ENCODE results near the gene RNF152.

The RNF152 gene

DNA sequence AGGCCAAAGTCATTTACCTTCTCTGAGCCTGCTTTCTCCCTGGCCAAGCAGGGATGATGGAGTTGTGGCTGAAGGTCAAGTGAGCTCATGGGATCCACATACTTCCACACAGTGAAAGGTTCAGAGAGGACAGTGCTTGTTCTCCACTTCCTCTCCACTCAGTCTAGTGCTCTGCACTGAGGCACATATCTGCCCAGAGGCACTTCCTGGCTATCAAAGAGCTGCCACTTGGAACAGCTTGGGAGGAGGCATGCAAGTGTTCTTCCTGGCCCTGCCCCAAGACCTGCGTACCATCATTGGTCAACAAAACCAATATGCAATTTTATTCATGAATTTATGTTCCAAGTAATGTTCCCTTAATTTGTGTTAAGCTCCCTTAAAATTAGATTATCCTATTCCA, 71.9 kb downstream of the RNF152 start:
- Histone ChIP-seq H3K4me1 (ENCODE audit: insufficient read depth, low read length, severe bottlenecking) (no peaks in the 10 kb centered on the region), H3K4me2 (ENCODE audit: low read length) (no peak overlapping the region), H3K4me3 (ENCODE audit: low read depth, low read length, poor library complexity, severe bottlenecking) (no peak overlapping the region), H3F3A (ENCODE audit: insufficient read depth, low read length) (no peaks in the 10 kb centered on the region), H3K9ac (ENCODE audit: low read length) (no peak overlapping the region), H3K27me3 (ENCODE audit: insufficient read depth, low read length) (no peaks in the 10 kb centered on the region), H2AFZ (ENCODE audit: low read length) (no peak overlapping the region), H3K36me3 (ENCODE audit: insufficient read depth, low read length) (no peaks in the 10 kb centered on the region), H3K27ac (ENCODE audit: low read depth, low read length, poor library complexity, severe bottlenecking) (no peak overlapping the region), H4K20me1 (ENCODE audit: insufficient read depth, low read length) (no peaks in the 10 kb centered on the region), H3K9me2 (ENCODE audit: low read depth, low read length) (no peaks in the 10 kb centered on the region), H3K9me3 (ENCODE audit: low read length) (no peaks in the 10 kb centered on the region), H3K79me2 (ENCODE audit: insufficient read depth, low read length) (no peaks in the 10 kb centered on the region)
- TF ChIP-seq, protein P1, sequence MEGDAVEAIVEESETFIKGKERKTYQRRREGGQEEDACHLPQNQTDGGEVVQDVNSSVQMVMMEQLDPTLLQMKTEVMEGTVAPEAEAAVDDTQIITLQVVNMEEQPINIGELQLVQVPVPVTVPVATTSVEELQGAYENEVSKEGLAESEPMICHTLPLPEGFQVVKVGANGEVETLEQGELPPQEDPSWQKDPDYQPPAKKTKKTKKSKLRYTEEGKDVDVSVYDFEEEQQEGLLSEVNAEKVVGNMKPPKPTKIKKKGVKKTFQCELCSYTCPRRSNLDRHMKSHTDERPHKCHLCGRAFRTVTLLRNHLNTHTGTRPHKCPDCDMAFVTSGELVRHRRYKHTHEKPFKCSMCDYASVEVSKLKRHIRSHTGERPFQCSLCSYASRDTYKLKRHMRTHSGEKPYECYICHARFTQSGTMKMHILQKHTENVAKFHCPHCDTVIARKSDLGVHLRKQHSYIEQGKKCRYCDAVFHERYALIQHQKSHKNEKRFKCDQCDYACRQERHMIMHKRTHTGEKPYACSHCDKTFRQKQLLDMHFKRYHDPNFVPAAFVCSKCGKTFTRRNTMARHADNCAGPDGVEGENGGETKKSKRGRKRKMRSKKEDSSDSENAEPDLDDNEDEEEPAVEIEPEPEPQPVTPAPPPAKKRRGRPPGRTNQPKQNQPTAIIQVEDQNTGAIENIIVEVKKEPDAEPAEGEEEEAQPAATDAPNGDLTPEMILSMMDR (IDR thresholded peaks at IDR 0.05; ENCODE audit: low read length): no peak
- no peak for TF ChIP-seq EZH2 (IDR thresholded peaks at IDR 0.05; ENCODE audit: borderline replicate concordance, low read length)

DNA sequence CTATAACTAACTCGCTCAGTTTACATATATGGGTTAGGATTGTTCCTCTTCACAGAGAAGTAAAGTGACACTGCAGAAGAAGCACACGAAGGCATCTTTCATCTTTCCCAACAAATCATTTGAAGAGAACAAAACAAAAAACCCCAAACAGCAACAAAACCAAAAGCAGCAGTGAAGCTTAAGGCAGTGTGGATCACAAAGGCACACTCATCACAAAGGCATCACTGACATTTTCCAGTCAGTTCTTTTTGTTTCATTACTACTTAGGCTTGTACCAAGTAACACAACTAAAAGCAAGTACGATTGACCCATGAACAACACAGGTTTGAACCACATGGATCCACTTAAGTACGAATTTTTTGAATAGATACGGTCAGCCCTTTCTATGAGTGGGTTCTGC, 75.7 kb downstream of the RNF152 start:
- H3K9me3 ChIP-seq (ENCODE audit: low read length): no peaks in the 10 kb centered on the region
- no peaks in the 10 kb centered on the region for H3K9me2 ChIP-seq (ENCODE audit: low read depth, low read length)
- no peak overlapping the region for H2AFZ ChIP-seq (ENCODE audit: low read length)
- H3K4me2 ChIP-seq (ENCODE audit: low read length): no peak overlapping the region
- no peaks in the 10 kb centered on the region for H3F3A ChIP-seq (ENCODE audit: insufficient read depth, low read length)
- no peaks in the 10 kb centered on the region for H4K20me1 ChIP-seq (ENCODE audit: insufficient read depth, low read length)
- H3K36me3 ChIP-seq (ENCODE audit: insufficient read depth, low read length): no peaks in the 10 kb centered on the region
- no peak for TF ChIP-seq EZH2 (IDR thresholded peaks at IDR 0.05; ENCODE audit: borderline replicate concordance, low read length)
- TF ChIP-seq, protein P1 (IDR thresholded peaks at IDR 0.05; ENCODE audit: low read length): no peak
- H3K4me3 ChIP-seq (ENCODE audit: low read depth, low read length, poor library complexity, severe bottlenecking): no peak overlapping the region
- no peaks in the 10 kb centered on the region for H3K4me1 ChIP-seq (ENCODE audit: insufficient read depth, low read length, severe bottlenecking)
- H3K9ac ChIP-seq (ENCODE audit: low read length): no peak overlapping the region
- no peaks in the 10 kb centered on the region for H3K27me3 ChIP-seq (ENCODE audit: insufficient read depth, low read length)
- H3K27ac ChIP-seq (ENCODE audit: low read depth, low read length, poor library complexity, severe bottlenecking): no peak overlapping the region
- H3K79me2 ChIP-seq (ENCODE audit: insufficient read depth, low read length): no peaks in the 10 kb centered on the region

DNA sequence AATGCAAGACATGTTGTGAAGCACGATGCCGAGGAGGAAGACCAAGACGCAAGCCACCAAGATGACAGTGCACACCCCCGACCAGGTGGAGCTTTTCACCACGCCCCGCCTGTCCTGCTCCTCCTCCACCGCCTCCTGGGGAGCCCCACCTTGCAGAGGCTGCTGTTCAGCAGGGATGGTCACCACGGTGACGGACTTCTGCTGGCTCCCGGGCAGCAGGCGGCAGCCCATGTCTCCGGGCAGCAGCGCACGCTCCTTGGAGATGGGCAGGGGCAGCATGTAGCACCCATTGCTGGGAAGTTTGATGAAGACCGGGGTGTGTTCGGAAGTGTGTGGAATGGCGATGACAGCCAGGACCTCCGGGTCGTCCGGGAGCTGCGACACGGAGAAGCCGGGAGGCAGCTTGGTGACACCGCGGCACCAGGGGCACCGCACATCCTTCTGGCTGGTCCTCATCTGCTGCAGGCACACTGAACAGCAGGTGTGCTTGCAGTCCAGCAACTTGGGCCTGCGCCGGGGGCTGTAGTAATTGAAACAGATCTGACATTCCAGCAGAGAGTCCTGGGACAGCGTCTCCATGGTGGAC, 76.8 kb downstream of the RNF152 start:
- no peaks in the 10 kb centered on the region for H4K20me1 ChIP-seq (ENCODE audit: insufficient read depth, low read length)
- no peaks in the 10 kb centered on the region for H3K79me2 ChIP-seq (ENCODE audit: insufficient read depth, low read length)
- no peak overlapping the region for H2AFZ ChIP-seq (ENCODE audit: low read length)

More for the DNA sequence above, 76.8 kb downstream of the RNF152 start:
- H3K4me3 ChIP-seq (ENCODE audit: low read depth, low read length, poor library complexity, severe bottlenecking): no peak overlapping the region
- no peaks in the 10 kb centered on the region for H3K9me2 ChIP-seq (ENCODE audit: low read depth, low read length)
- no peaks in the 10 kb centered on the region for H3K4me1 ChIP-seq (ENCODE audit: insufficient read depth, low read length, severe bottlenecking)
- H3K9me3 ChIP-seq (ENCODE audit: low read length): no peaks in the 10 kb centered on the region
- no peaks in the 10 kb centered on the region for H3F3A ChIP-seq (ENCODE audit: insufficient read depth, low read length)
- H3K9ac ChIP-seq (ENCODE audit: low read length): no peak overlapping the region
- H3K27me3 ChIP-seq (ENCODE audit: insufficient read depth, low read length): no peaks in the 10 kb centered on the region
- TF ChIP-seq, protein P1 (IDR thresholded peaks at IDR 0.05; ENCODE audit: low read length): no peak
- H3K27ac ChIP-seq (ENCODE audit: low read depth, low read length, poor library complexity, severe bottlenecking): no peak overlapping the region
- H3K4me2 ChIP-seq (ENCODE audit: low read length): no peak overlapping the region
- H3K36me3 ChIP-seq (ENCODE audit: insufficient read depth, low read length): no peaks in the 10 kb centered on the region
